Fibroblast of the aortic adventitia (primary cell): ENCODE data around the gene MID2. TPM values are rescaled to one million over a fixed set of nuclear protein-coding genes. Genes with fewer than 3 reads are reported as not detected.

Experiments
- DNase-seq: peaks from one replicate; pipeline ENCODE4 v3.0.0-alpha.2; 2010; ENCODE audit warnings: low read depth
- H3K4me3 ChIP-seq: 2 replicates; pipeline ENCODE4 v1.5.1; 2011; ENCODE audit warnings: low read depth, mild to moderate bottlenecking, control low read depth, low read length, moderate library complexity
- CTCF ChIP-seq: IDR thresholded peaks from 2 replicates; pipeline ENCODE4 v1.5.1; 2011; ENCODE audit warnings: mild to moderate bottlenecking, low read length, control low read depth, inconsistent platforms; ENCODE audit not compliant: insufficient read depth
- total RNA-seq: library from RNA; depleted of rRNA; stranded (reverse); fragments of >200 nt; gene quantifications from 2 replicates; pipeline ENCODE4 v1.2.3, GENCODE V29; 2012; ENCODE audit warnings: low replicate concordance

The MID2 gene
- total RNA-seq, 1 donor = 5.1 TPM

GRCh38 chrX:107894038-107894437 is 68.4 kb downstream of the MID2 start:
- no peak overlapping the region for H3K4me3 ChIP-seq
- peak; percentile 51 for DNase-seq
- TF ChIP-seq CTCF = peak; percentile 46

GRCh38 chrX:107902721-107903120 is 77.1 kb downstream of the MID2 start:
- no peak overlapping the region for H3K4me3 ChIP-seq
- no peak for TF ChIP-seq CTCF
- no peak for DNase-seq

GRCh38 chrX:107905366-107905765 is 79.7 kb downstream of the MID2 start:
- DNase-seq = no peak
- H3K4me3 ChIP-seq = no peak overlapping the region
- TF ChIP-seq CTCF = no peak

GRCh38 chrX:107924136-107924746 is 98.6 kb downstream of the MID2 start:
- H3K4me3 ChIP-seq = no peak overlapping the region
- no peak for DNase-seq
- no peak for TF ChIP-seq CTCF

- DNase-seq = no peak
- no peak overlapping the region for H3K4me3 ChIP-seq
- TF ChIP-seq CTCF = no peak
Measured at GRCh38 chrX:107934262-107934661, 108.6 kb downstream of the MID2 start.

- peak; percentile 17 for DNase-seq
- H3K4me3 ChIP-seq = no peak overlapping the region
- no peak for TF ChIP-seq CTCF
Measured at GRCh38 chrX:107935200-107935599, 109.5 kb downstream of the MID2 start.

GRCh38 chrX:107935664-107936433 is 110.2 kb downstream of the MID2 start:
- no peak for DNase-seq
- peak overlapping the region; percentile 35 for H3K4me3 ChIP-seq
- TF ChIP-seq CTCF = no peak
